Measurements from ENCODE around the gene GPR183.

Gene GPR183

DNA sequence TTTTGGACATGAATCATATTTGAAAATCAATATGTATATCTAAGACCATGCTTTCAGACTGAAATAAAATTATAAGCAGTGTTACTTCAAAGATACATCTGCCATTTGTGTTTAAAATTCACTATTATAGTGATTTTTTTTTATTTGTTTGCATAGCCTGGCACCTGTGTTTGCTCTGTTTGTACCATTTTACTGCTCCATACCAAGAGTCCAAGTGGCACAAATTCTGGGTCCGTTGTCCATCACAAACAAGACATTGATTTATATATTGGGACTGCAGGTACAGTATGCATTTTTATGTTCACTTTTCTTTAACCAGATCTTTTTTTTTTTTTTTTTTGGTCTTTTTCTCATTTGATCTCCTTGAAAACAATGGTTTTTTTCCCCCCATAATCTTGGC is 6.7 kb upstream of the GPR183 start:
- FAIRE-seq, result no peak

DNA sequence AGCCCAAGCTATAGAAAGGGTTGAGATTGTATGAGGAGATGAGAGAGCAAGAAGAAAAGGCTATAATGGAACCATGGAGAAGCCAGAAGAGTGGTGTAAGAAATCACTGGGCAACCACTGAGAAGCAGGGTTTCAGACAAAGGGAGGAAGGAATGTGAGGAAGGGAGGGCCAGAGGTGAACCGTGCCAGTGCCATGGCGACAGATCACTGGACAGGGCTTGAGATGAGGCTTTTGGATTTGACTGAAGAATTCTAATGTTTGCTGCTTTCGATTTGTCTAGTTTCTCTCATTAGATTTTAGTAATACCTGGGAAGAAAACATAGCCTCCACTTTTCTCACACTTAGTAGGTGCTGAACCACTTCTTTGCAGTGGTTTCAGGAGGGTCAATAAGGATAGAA is 6.3 kb upstream of the GPR183 start:
- DNase-seq (ENCODE audit: extremely low spot score, insufficient read length, low read depth), result no peak

More for the DNA sequence above, 6.7 kb upstream of the GPR183 start:
- DNase-seq (ENCODE audit: extremely low spot score, insufficient read length, low read depth), result no peak

GRCh38 chr13:99312493-99312883 is 5.3 kb upstream of the GPR183 start:
- no peak for FAIRE-seq
- DNase-seq (ENCODE audit: extremely low spot score, insufficient read length, low read depth), result no peak

More for the DNA sequence above, 6.3 kb upstream of the GPR183 start:
- FAIRE-seq, result no peak

DNA sequence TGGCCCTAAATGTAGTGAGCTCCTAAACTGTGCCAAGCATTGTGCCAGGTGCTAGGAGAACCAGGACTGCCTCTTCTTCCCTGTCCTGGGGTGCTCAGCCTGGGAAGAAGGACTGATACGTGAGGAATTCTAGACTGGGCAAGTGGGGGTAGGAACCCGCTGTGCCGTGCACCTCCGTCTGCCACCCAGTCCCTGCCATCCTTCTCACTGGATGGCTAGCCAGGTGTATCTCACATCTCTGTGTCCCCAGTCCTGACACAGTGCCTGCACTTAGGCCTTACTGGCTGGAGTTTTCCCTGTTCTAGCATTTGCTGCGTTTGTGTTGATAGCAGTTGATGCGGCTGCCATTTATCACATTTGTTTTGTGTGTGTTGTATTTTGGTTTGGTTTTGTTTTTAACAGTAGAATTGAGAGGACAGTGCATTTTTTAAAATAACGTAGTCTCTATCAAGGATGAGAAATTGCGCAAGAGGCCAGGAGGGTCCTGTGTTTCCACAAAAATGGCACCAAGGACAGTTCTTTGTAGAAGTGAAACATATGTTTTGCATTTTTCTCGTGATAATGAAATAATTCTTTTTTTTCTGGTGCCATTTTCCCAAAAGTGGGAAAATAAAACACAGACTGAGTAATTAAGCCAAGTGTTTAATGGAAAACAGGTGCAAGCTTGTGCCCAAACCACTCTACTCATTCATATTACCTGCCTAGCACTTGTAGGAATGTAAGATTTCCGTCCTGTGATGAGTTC is 4.7 kb upstream of the GPR183 start:
- FAIRE-seq (no peak), DNase-seq (ENCODE audit: extremely low spot score, insufficient read length, low read depth) (no peak)

DNA sequence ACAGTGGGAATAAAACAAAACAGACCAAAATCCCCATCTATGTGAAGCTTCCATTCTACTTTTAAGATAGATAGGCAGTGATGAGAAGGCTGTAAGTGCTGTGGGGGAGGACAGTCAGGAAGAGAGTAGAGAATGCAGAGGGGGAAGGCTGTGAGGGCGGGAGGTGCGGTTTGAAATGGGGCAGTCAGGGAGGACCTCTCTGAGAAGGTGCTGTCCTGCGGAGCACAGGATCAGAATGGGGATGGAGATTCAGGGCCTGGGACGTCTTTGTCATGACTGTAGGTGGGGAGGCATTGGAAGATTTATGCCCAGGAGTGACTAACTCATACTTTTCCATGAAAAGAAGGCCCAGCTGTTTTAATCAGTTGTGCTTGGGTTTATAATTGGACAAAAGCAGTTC is 3.9 kb upstream of the GPR183 start:
- FAIRE-seq (no peak), DNase-seq (ENCODE audit: extremely low spot score, insufficient read length, low read depth) (no peak)

DNA sequence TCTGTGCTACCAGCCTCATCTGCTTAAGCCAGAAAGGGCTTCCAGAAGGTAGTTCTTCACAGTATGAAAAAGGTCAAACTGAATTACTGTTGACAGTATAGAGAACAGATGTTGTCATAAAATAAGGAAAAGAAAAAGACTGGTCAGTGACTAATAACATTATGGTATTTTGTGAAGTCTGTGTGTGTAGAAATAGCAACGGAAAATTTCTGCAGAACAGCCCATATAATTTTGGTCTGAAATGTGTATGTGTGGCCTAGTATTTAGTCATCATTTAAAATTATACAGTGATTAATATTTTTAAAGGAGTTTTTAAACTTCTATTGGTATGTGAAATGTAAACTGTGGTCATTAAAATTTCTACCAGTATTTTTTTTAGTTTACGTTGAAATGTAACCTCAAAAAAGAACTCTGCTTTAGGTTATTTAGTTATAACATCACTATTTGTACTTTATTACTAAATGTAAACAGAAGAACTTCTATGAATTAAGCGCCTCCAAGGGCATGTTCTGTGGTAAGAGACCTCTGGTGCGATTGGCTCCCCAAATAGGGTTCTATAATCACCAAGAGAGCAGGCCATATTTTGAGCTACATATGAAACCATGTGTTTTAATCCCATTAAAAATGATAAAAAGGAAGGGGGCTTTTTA is 3.3 kb upstream of the GPR183 start:
- FAIRE-seq (no peak), DNase-seq (ENCODE audit: extremely low spot score, insufficient read length, low read depth) (no peak)

- DNase-seq (ENCODE audit: extremely low spot score, insufficient read length, low read depth) (no peak), FAIRE-seq (no peak)
These were observed 1.4 kb upstream of the GPR183 start for GRCh38 chr13:99308471-99309087.

GRCh38 chr13:99307648-99308339 is 595 bp upstream of the GPR183 start:
- peak; percentile 18 for FAIRE-seq

GRCh38 chr13:99305566-99305965 is 1.6 kb downstream of the GPR183 start:
- FAIRE-seq, result no peak
- no peak for DNase-seq (ENCODE audit: extremely low spot score, insufficient read length, low read depth)

More at GRCh38 chr13:99307648-99308339, 595 bp upstream of the GPR183 start:
- DNase-seq (ENCODE audit: extremely low spot score, insufficient read length, low read depth), result no peak

DNA sequence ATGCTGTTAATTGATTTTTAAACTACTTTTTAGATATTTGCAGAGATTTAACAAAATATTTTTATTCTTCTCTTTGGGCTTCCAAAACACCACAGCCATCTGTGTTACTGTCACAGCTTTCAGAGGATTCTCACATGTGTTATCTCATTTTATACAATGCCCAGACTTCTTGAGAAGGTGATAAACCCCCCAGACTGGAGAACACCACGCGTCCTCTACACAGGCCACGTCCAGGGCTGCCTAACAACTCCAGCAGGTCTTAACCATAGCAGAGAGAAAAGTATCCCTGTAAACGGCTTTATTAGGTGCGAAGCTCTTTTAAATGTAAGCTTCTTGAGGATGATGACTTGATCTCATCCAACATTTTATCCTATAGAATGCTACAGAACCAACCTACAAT is 2.0 kb downstream of the GPR183 start:
- FAIRE-seq (no peak), DNase-seq (ENCODE audit: extremely low spot score, insufficient read length, low read depth) (no peak)

DNA sequence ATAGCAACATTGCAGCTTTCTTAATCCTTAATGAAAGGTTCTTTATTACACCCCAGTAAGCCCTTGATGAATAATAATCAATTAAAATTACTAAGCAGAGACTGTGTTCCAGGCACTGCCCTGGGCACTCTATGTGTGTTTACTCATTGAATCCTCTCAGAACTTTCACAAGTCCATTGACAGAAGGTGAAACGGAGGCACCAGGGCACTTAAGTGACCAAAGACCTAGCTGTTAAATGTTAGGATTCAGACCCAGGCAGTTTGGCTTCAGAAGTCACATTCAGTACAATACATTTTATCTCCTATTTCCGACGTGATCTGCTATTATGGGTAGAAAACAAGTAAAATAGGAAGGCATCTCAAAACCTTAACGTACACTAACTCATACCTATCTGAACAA is 2.7 kb downstream of the GPR183 start:
- FAIRE-seq (peak; percentile 42), DNase-seq (ENCODE audit: extremely low spot score, insufficient read length, low read depth) (no peak)

DNA sequence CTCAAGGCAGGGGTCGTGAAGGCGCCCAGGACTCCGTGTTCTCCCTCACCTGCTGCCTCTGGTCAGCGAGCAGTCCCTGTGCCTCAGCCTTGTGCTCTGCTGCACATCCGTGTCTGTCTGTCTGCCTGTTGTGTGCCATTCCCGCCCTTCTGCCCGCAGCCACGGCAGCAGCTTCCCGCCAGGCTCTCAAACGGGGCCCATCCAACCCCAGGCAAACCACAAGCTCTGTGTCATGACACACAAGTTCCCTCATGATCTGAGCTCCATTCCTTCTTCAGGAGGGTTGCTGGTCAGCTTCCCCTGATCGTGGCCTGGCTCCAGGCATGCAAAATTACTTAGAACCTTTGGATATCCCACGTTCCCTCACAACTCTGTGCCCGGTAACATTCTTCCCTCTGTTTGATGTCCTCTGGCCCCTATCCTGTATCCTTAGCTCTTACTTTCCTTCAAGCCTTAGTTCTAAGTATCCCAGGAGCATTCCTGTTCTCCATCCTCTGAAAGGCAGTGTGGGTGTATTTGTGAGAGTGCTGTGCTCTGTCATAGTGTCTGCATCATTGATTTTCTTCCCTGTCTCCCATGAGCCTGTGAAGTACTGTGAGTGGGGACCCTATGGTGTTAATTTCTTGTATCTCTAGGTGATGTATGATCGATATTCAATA is 3.2 kb downstream of the GPR183 start:
- no peak for DNase-seq (ENCODE audit: extremely low spot score, insufficient read length, low read depth)
- peak; percentile 69 for FAIRE-seq

DNA sequence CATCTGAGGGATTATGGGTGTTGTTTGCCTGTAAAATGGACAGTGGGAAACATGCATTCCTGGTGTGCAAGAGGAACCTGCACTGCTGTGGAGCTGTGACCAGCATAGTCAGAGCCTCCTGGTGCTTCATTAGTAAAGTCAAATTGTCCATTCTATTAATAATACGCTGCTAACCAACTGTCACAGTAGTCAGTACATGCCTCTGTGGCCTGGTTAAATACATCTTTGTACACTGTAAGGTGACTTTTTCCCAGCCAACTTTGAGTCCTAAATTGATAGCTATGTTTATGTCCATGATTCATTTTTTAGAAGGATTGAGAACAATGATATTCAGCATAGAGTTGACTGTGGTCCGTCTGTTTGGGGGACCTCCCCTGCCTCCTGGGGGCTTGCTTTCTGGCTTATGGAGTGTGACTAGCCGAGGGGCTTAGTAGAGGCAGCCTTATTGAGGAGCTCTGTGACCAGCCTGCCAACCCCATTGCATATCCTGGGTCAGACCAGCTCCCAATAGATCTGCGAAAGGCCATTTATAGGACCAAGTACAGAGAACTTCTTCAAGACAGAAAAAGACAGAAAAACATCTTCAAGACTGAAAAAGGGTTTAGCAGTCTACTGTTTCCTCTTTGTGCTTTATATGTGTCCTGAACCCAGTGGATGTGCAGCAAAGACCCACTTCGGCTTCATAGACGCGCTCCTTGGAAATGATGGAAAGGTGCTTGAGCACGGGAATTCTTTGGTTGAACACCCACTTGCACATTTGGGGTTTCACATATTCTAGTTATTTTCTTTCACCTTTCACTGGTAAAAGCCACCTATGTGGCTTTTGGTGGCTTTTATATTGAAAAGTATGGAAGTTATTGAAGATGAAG is 4.3 kb downstream of the GPR183 start:
- FAIRE-seq, result peak; percentile 67
- no peak for DNase-seq (ENCODE audit: extremely low spot score, insufficient read length, low read depth)

GRCh38 chr13:99301913-99302636 is 5.1 kb downstream of the GPR183 start:
- DNase-seq (ENCODE audit: extremely low spot score, insufficient read length, low read depth), result no peak
- peak; percentile 74 for FAIRE-seq

DNA sequence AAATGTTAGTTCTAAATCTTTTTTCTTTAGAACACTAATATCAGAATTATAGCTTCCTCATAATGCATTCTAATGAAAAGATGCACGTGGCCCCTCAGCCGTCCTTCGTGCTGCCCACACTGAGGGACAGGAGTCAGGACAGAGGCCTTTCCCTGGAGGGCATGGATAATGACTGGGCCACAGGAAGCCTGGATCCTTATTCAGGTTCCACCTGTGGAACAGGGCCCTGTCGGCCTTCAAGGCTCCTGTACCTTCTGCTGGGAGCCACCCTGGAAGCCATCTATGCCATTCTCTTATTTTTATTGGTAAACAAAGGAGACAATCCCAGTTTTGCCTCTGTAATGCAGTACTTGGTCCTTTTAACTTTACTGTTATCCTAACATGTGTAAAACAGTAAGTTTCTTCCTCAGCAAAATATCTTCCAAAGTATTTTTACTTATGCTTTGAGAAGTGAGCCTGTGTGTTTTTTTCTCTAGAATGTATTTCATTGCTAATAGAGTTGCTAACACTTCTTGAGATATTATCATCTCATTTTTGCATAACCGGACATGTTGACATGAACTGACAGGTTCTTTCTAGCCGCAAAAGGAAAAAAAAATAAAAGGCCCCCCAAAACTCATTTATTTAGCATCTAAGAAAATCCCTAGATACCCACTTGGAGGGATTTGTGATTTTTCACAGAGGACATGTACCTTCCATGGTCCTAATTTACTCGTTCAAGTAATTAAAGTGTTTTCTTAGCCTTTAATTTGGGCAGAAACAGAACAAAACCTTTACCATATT is 6.0 kb downstream of the GPR183 start:
- FAIRE-seq, result peak; percentile 46

GRCh38 chr13:99299920-99300341 is 7.3 kb downstream of the GPR183 start:
- DNase-seq (ENCODE audit: extremely low spot score, insufficient read length, low read depth), result no peak
- peak; percentile 66 for FAIRE-seq

More for the DNA sequence above, 6.0 kb downstream of the GPR183 start:
- DNase-seq (ENCODE audit: extremely low spot score, insufficient read length, low read depth), result no peak

GRCh38 chr13:99299256-99299919 is 7.8 kb downstream of the GPR183 start:
- no peak for FAIRE-seq
- DNase-seq (ENCODE audit: extremely low spot score, insufficient read length, low read depth), result no peak
